CD4-positive, alpha-beta memory T cell (primary cell): ENCODE data around the gene XIRP2. TPM values are rescaled to one million over a fixed set of nuclear protein-coding genes. Genes with fewer than 3 reads are reported as not detected.

Experiments used
- CTCF ChIA-PET: fragments of 350-600 bp; sonication (Branson Sonifier 250); formaldehyde crosslinking; loops from one replicate; lab custom pipeline; 2021; ENCODE audit warnings: inconsistent platforms; ENCODE audit not compliant: partially characterized antibody; lab: Charles Lee
- POLR2A ChIA-PET: fragments of 350-600 bp; sonication (Branson Sonifier 250); formaldehyde crosslinking; loops from one replicate; lab custom pipeline; 2021; ENCODE audit not compliant: partially characterized antibody; lab: Charles Lee
- DNase-seq, 5 donors: peaks; one replicate each; pipeline versions ENCODE4 v3.0.0 to v3.0.0-alpha.2; 2020 to 2022; ENCODE audit warnings: mixed read lengths in 1 of 5
- H3K27ac ChIP-seq: one replicate; pipeline ENCODE4 v1.7.0; 2013; ENCODE audit warnings: low read depth, low read length
- H3K27me3 ChIP-seq: 2 replicates; pipeline ENCODE4 v1.7.0; 2013; ENCODE audit warnings: mild to moderate bottlenecking, low read length, moderate library complexity; ENCODE audit not compliant: insufficient read depth
- H3K36me3 ChIP-seq: 2 replicates; pipeline ENCODE4 v1.7.0; 2013; ENCODE audit warnings: mild to moderate bottlenecking, low read length, moderate library complexity; ENCODE audit not compliant: insufficient read depth
- H3K4me1 ChIP-seq: 2 replicates; pipeline ENCODE4 v1.7.0; 2013; ENCODE audit warnings: mild to moderate bottlenecking, low read length, moderate library complexity; ENCODE audit not compliant: insufficient read depth
- H3K4me3 ChIP-seq, 2 donors: one replicate each; pipeline ENCODE4 v1.7.0; 2013; ENCODE audit warnings: low read length in 2 of 2, mild to moderate bottlenecking in 1 of 2
- H3K9me3 ChIP-seq, 2 donors: one replicate each; pipeline ENCODE4 v1.7.0; 2013; ENCODE audit warnings: low read length in 2 of 2, control low read depth in 1 of 2; ENCODE audit not compliant: control insufficient read depth in 1 of 2
- H3K27ac Mint-ChIP-seq, 7 donors: one replicate each; pipeline ENCODE4 v1.8.0; 2020 to 2021; ENCODE audit warnings: mixed read lengths in 7 of 7, mild to moderate bottlenecking in 6 of 7, inconsistent platforms in 3 of 7, moderate library complexity in 3 of 7
- H3K27me3 Mint-ChIP-seq, 2 donors: one replicate each; pipeline ENCODE4 v1.8.0; 2020 to 2021; ENCODE audit warnings: mixed read lengths in 2 of 2
- H3K36me3 Mint-ChIP-seq, 2 donors: one replicate each; pipeline ENCODE4 v1.8.0; 2020 to 2021; ENCODE audit warnings: mixed read lengths in 2 of 2, inconsistent platforms in 1 of 2, mild to moderate bottlenecking in 1 of 2
- H3K4me1 Mint-ChIP-seq, 4 donors: one replicate each; pipeline ENCODE4 v1.8.0; 2020 to 2021; ENCODE audit warnings: mixed read lengths in 4 of 4, mild to moderate bottlenecking in 1 of 4
- H3K4me3 Mint-ChIP-seq, 8 donors: one replicate each; pipeline ENCODE4 v1.8.0; 2020 to 2021; ENCODE audit warnings: mixed read lengths in 8 of 8, mild to moderate bottlenecking in 7 of 8, moderate library complexity in 6 of 8, inconsistent platforms in 3 of 8
- H3K9me3 Mint-ChIP-seq, 8 donors: one replicate each; pipeline ENCODE4 v1.8.0; 2020 to 2021; ENCODE audit warnings: mixed read lengths in 8 of 8, mild to moderate bottlenecking in 5 of 8, inconsistent platforms in 3 of 8, moderate library complexity in 1 of 8
- intact Hi-C: fragments of 100-400 bp; cut with micrococcal nuclease; formaldehyde crosslinking; loops from one replicate; pipeline ENCODE4 v1.15.1; 2023
- polyA plus RNA-seq, 2 donors: library from polyadenylated mRNA; unstranded; fragments of 300-500 nt; fragmentation: Illumina TruSeq; gene quantifications; one replicate each; pipeline ENCODE4 v1.2.3, GENCODE V29; 2021
- total RNA-seq, 2 experiments: library from RNA; stranded (reverse); gene quantifications; one replicate each; pipeline ENCODE4 v1.2.3, GENCODE V29; 2021

XIRP2 gene
- total and polyA plus RNA-seq, 4 experiments from 2014 or later: not detected

DNA sequence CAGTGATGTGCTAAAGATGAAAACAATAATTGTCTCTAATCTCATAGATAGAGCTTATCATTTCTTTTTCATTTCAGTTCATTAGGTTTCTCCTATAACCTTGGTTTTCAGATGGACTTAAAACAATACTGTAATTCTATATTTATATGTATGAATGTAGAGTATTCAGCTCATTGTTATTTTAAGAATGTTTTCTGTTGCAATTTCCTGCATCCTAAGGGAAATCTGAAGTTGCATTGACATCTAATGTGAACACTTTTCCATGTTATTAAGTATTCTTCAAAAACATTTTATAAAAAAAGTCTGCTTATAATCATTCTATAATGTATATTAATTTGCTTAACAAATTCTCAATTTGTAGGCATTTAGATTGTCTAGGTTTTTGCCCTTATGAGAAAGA, 288.9 kb downstream of the XIRP2 start:
- POLR2A ChIA-PET: no interaction called here
- H3K27me3 ChIP-seq: no peaks in the 10 kb centered on the region
- Mint-ChIP-seq H3K4me3 (no peak overlapping the region), H3K4me1 (no peaks in the 10 kb centered on the region), H3K36me3 (no peaks in the 10 kb centered on the region), H3K9me3 (peaks cover 0 to 30% (median 11%) of the 10 kb centered on the region in 8 donors), H3K27ac (no peak overlapping the region), H3K27me3 (no peaks in the 10 kb centered on the region)
- no peaks in the 10 kb centered on the region for H3K36me3 ChIP-seq
- no peaks in the 10 kb centered on the region for H3K9me3 ChIP-seq
- H3K4me3 ChIP-seq: no peak overlapping the region
- H3K4me1 ChIP-seq: no peaks in the 10 kb centered on the region
- no peak overlapping the region for H3K27ac ChIP-seq
- DNase-seq: no peak
- CTCF ChIA-PET: no interaction called here
- intact Hi-C loops: no loop called here

- H3K4me3 Mint-ChIP-seq: no peak overlapping the region
- no peaks in the 10 kb centered on the region for H3K9me3 ChIP-seq
- POLR2A ChIA-PET: no interaction called here
- no peaks in the 10 kb centered on the region for H3K36me3 ChIP-seq
- peaks cover 0 to 15% (median 4%) of the 10 kb centered on the region in 8 donors for H3K9me3 Mint-ChIP-seq
- intact Hi-C loops: no loop called here
- no peaks in the 10 kb centered on the region for H3K27me3 ChIP-seq
- H3K4me3 ChIP-seq: no peak overlapping the region
- no peaks in the 10 kb centered on the region for H3K4me1 ChIP-seq
- H3K27me3 Mint-ChIP-seq: no peaks in the 10 kb centered on the region
- DNase-seq: no peak
- H3K4me1 Mint-ChIP-seq: no peaks in the 10 kb centered on the region
- no peaks in the 10 kb centered on the region for H3K36me3 Mint-ChIP-seq
- CTCF ChIA-PET: no interaction called here
- no peak overlapping the region for H3K27ac ChIP-seq
- no peak overlapping the region for H3K27ac Mint-ChIP-seq
Observed at GRCh38 chr2:167181134-167181533, 292.9 kb downstream of the XIRP2 start.

- POLR2A ChIA-PET: no interaction called here
- Histone ChIP-seq H3K27me3 (no peaks in the 10 kb centered on the region), H3K27ac (no peak overlapping the region), H3K36me3 (no peaks in the 10 kb centered on the region), H3K4me1 (no peaks in the 10 kb centered on the region), H3K4me3 (no peak overlapping the region), H3K9me3 (no peaks in the 10 kb centered on the region)
- no peaks in the 10 kb centered on the region for H3K4me1 Mint-ChIP-seq
- H3K4me3 Mint-ChIP-seq: no peak overlapping the region
- intact Hi-C loops: no loop called here
- H3K36me3 Mint-ChIP-seq: no peaks in the 10 kb centered on the region
- DNase-seq: no peak
- CTCF ChIA-PET: no interaction called here
- H3K27me3 Mint-ChIP-seq: no peaks in the 10 kb centered on the region
- peaks cover 0 to 9% (median 1%) of the 10 kb centered on the region in 8 donors for H3K9me3 Mint-ChIP-seq
- H3K27ac Mint-ChIP-seq: no peak overlapping the region
Observed at GRCh38 chr2:167181688-167182087, 293.4 kb downstream of the XIRP2 start.

GRCh38 chr2:167182403-167182802, 294.1 kb downstream of the XIRP2 start:
- POLR2A ChIA-PET: no interaction called here

DNA sequence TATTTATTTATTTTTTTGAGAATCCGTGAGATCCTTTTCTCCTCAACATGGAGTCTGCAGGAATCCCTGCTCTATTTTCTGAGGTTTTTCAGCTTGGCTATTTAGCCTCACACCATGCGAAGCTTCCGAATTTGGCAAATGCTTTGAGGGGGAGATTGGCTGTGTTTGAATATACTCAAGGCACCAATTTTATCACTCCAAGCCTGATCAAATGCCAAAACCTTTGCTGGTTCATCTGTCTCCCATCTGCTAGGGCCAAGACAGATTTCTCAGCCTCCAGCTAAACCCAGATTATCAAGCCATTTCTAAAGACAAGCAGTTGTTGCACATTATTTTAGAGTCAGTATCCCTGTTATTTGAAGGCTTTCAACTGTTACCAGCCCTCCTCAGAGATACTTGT, 295.7 kb downstream of the XIRP2 start:
- DNase-seq: no peak
- H3K36me3 Mint-ChIP-seq: no peaks in the 10 kb centered on the region
- intact Hi-C loops: no loop called here
- H3K27me3 Mint-ChIP-seq: no peaks in the 10 kb centered on the region
- H3K27ac Mint-ChIP-seq: no peak overlapping the region
- H3K4me3 ChIP-seq: no peak overlapping the region
- no peaks in the 10 kb centered on the region for H3K9me3 ChIP-seq
- ChIA-PET POLR2A (no interaction called here), CTCF (no interaction called here)
- no peak overlapping the region for H3K4me3 Mint-ChIP-seq
- no peaks in the 10 kb centered on the region for H3K27me3 ChIP-seq
- no peaks in the 10 kb centered on the region for H3K4me1 Mint-ChIP-seq
- H3K9me3 Mint-ChIP-seq: peaks cover 0 to 8% (median 1%) of the 10 kb centered on the region in 8 donors
- H3K36me3 ChIP-seq: no peaks in the 10 kb centered on the region
- no peak overlapping the region for H3K27ac ChIP-seq
- no peaks in the 10 kb centered on the region for H3K4me1 ChIP-seq

More at GRCh38 chr2:167182403-167182802, 294.1 kb downstream of the XIRP2 start:
- H3K4me3 ChIP-seq: no peak overlapping the region
- H3K27me3 ChIP-seq: no peaks in the 10 kb centered on the region
- CTCF ChIA-PET: no interaction called here
- H3K36me3 Mint-ChIP-seq: no peaks in the 10 kb centered on the region
- H3K36me3 ChIP-seq: no peaks in the 10 kb centered on the region
- DNase-seq: no peak
- H3K27me3 Mint-ChIP-seq: no peaks in the 10 kb centered on the region
- intact Hi-C loops: no loop called here
- no peaks in the 10 kb centered on the region for H3K4me1 Mint-ChIP-seq
- H3K9me3 Mint-ChIP-seq: peaks cover 0 to 8% (median 1%) of the 10 kb centered on the region in 8 donors
- H3K4me1 ChIP-seq: no peaks in the 10 kb centered on the region
- no peak overlapping the region for H3K27ac ChIP-seq
- H3K4me3 Mint-ChIP-seq: no peak overlapping the region
- no peak overlapping the region for H3K27ac Mint-ChIP-seq
- no peaks in the 10 kb centered on the region for H3K9me3 ChIP-seq

GRCh38 chr2:167186465-167186864, 298.2 kb downstream of the XIRP2 start:
- Histone ChIP-seq H3K36me3 (no peaks in the 10 kb centered on the region), H3K27me3 (no peaks in the 10 kb centered on the region), H3K4me3 (no peak overlapping the region), H3K27ac (no peak overlapping the region), H3K9me3 (no peaks in the 10 kb centered on the region), H3K4me1 (no peaks in the 10 kb centered on the region)
- H3K27me3 Mint-ChIP-seq: no peaks in the 10 kb centered on the region
- no peaks in the 10 kb centered on the region for H3K4me1 Mint-ChIP-seq
- no peak overlapping the region for H3K27ac Mint-ChIP-seq
- intact Hi-C loops: no loop called here
- POLR2A ChIA-PET: no interaction called here
- DNase-seq: no peak
- no peaks in the 10 kb centered on the region for H3K9me3 Mint-ChIP-seq
- CTCF ChIA-PET: no interaction called here
- no peaks in the 10 kb centered on the region for H3K36me3 Mint-ChIP-seq
- no peak overlapping the region for H3K4me3 Mint-ChIP-seq

DNA sequence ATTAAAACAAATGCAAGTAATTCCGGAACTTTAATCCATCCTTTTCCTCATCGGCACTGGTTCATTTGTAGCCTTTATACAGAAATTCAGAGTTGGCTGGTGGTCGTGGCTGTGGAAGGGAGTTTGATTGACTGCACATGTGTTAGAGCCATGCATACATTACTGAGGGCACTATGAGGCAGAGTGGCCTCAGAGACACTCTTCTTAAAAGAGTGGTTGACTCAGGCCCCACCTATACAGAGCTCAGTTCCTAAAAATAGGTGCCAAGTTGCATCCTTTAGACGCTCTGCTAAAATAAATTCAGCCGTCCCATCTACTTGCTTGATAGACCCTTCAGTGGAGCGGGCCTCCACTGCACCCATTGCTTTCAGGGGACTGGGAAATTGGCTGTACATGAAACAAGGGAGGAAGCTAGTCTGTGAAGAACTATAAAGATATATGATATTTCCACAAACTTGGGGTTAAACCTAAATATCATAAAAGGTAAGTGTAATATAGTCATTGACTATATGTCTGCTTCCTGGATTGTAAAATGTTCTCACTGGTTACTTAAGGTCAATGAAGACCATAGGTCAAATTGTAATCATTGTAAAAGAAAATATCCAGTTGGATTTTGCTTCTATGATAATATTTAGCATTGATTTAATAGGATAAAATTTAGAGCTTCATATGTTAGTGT, 298.9 kb downstream of the XIRP2 start:
- H3K36me3 ChIP-seq: no peaks in the 10 kb centered on the region
- no peaks in the 10 kb centered on the region for H3K9me3 Mint-ChIP-seq
- no peak overlapping the region for H3K27ac ChIP-seq
- intact Hi-C loops: no loop called here
- no peaks in the 10 kb centered on the region for H3K4me1 Mint-ChIP-seq
- H3K27ac Mint-ChIP-seq: no peak overlapping the region
- H3K9me3 ChIP-seq: no peaks in the 10 kb centered on the region
- no peaks in the 10 kb centered on the region for H3K4me1 ChIP-seq
- ChIA-PET POLR2A (no interaction called here), CTCF (no interaction called here)
- H3K4me3 Mint-ChIP-seq: no peak overlapping the region
- H3K27me3 ChIP-seq: no peaks in the 10 kb centered on the region
- no peaks in the 10 kb centered on the region for H3K27me3 Mint-ChIP-seq
- no peaks in the 10 kb centered on the region for H3K36me3 Mint-ChIP-seq
- H3K4me3 ChIP-seq: no peak overlapping the region
- no peak for DNase-seq
